GM10266 (cell line): Measurements from ENCODE around the gene HARBI1.
"Not testable (repeated sequence)": the region's sequence is repeated elsewhere in the genome, so short reads cannot be mapped to it uniquely, and the experiment has no call there.

Experiments used
- DNase-seq: peaks from one replicate; pipeline ENCODE4 v3.0.0; 2012; ENCODE audit errors: extremely low spot score
- CTCF ChIP-seq: IDR thresholded peaks from 2 replicates; pipeline ENCODE4 v1.5.1; 2012; ENCODE audit warnings: mild to moderate bottlenecking, low read depth; ENCODE audit not compliant: control insufficient read depth, insufficient read depth; ENCODE audit errors: missing control alignments

Gene HARBI1

GRCh38 chr11:46588131-46588530 is 28.9 kb downstream of the HARBI1 start:
- DNase-seq, result no peak
- TF ChIP-seq CTCF, result no peak

GRCh38 chr11:46583513-46583912 is 33.5 kb downstream of the HARBI1 start:
- not testable (repeated sequence) for DNase-seq

GRCh38 chr11:46582588-46582987 is 34.4 kb downstream of the HARBI1 start:
- no peak for DNase-seq

GRCh38 chr11:46577058-46577457 is 40.0 kb downstream of the HARBI1 start:
- no peak for DNase-seq
- TF ChIP-seq CTCF, result no peak

More at GRCh38 chr11:46582588-46582987, 34.4 kb downstream of the HARBI1 start:
- no peak for TF ChIP-seq CTCF

GRCh38 chr11:46574656-46575055 is 42.4 kb downstream of the HARBI1 start:
- DNase-seq, result no peak
- no peak for TF ChIP-seq CTCF

- TF ChIP-seq CTCF, result no peak
- no peak for DNase-seq
These were observed 46.1 kb downstream of the HARBI1 start for GRCh38 chr11:46570790-46571398.

GRCh38 chr11:46565232-46565840 is 51.7 kb downstream of the HARBI1 start:
- no peak for DNase-seq
- no peak for TF ChIP-seq CTCF
